ENCODE measurements around the gene GLCCI1.

- TF ChIP-seq CTCF (optimal IDR thresholded peaks at IDR 0.05 in 1 of 3, IDR thresholded peaks at IDR 0.05 in 1 of 3, conservative IDR thresholded peaks at IDR 0.05 in 1 of 3; ENCODE audit: extremely low read depth in 1 of 3, insufficient read depth in 2 of 3, low read length in 3 of 3), result no peak
- no peak for TF ChIP-seq EZH2 (IDR thresholded peaks at IDR 0.05; ENCODE audit: low read length)
Observed at GRCh38 chr7:7966141-7966734, 2.4 kb upstream of the GLCCI1 start.

Measured in keratinocyte (primary cell).